ENCODE results near the gene NANOS3. TPM values are rescaled to one million over a fixed set of nuclear protein-coding genes. Genes with fewer than 3 reads are reported as not detected.

NANOS3 gene
- total RNA-seq, 2 donors from 2014 or later: 0.64 TPM; not detected in 1

- no peaks in the 10 kb centered on the region for H3K27me3 Mint-ChIP-seq (ENCODE audit: insufficient read depth)
- WGBS, 2 experiments (ENCODE audit: insufficient coverage in 1 of 2, insufficient read length in 1 of 2): 88 to 94% methylated on average over 13 to 16 of the region's 16 CpGs
Measured at GRCh38 chr19:13888281-13888680, 11.3 kb downstream of the NANOS3 start.

GRCh38 chr19:13890136-13890535 is 13.2 kb downstream of the NANOS3 start:
- Histone ChIP-seq H3K9ac (ENCODE audit: extremely low read depth, low read length, poor library complexity, severe bottlenecking) (no peak overlapping the region), H3K4me1 (ENCODE audit: control insufficient read depth, insufficient read depth, low read length) (no peaks in the 10 kb centered on the region), H3K27ac (ENCODE audit: low read depth, low read length) (no peak overlapping the region), H3K27me3 (ENCODE audit: control insufficient read depth, insufficient read depth, low read length, poor library complexity, severe bottlenecking) (no peaks in the 10 kb centered on the region), H3K36me3 (ENCODE audit: control insufficient read depth, insufficient read depth, low read length) (no peaks in the 10 kb centered on the region), H3K9me3 (ENCODE audit: control insufficient read depth, low read length) (no peaks in the 10 kb centered on the region), H3K4me3 (ENCODE audit: low read length) (no peak overlapping the region)
- WGBS, 2 experiments (ENCODE audit: insufficient coverage in 1 of 2, insufficient read length in 1 of 2): 94 to 95% methylated on average over 8 to 13 of the region's 13 CpGs
- Mint-ChIP-seq H3K27me3 (ENCODE audit: insufficient read depth) (no peaks in the 10 kb centered on the region), H3K4me3 (no peak overlapping the region), H3K27ac (no peak overlapping the region), H3K36me3 (ENCODE audit: low read depth) (peaks cover 2% of the 10 kb centered on the region), H3K4me1 (no peaks in the 10 kb centered on the region), H3K9me3 (no peaks in the 10 kb centered on the region)
- DNase-seq: no peak
- TF ChIP-seq CTCF (conservative IDR thresholded peaks at IDR 0.05): no peak

More at GRCh38 chr19:13888281-13888680, 11.3 kb downstream of the NANOS3 start:
- Histone ChIP-seq H3K27ac (ENCODE audit: low read depth, low read length) (no peak overlapping the region), H3K9ac (ENCODE audit: extremely low read depth, low read length, poor library complexity, severe bottlenecking) (no peak overlapping the region), H3K36me3 (ENCODE audit: control insufficient read depth, insufficient read depth, low read length) (no peaks in the 10 kb centered on the region), H3K4me1 (ENCODE audit: control insufficient read depth, insufficient read depth, low read length) (no peaks in the 10 kb centered on the region), H3K27me3 (ENCODE audit: control insufficient read depth, insufficient read depth, low read length, poor library complexity, severe bottlenecking) (no peaks in the 10 kb centered on the region), H3K4me3 (ENCODE audit: low read length) (no peak overlapping the region), H3K9me3 (ENCODE audit: control insufficient read depth, low read length) (no peaks in the 10 kb centered on the region)
- DNase-seq: no peak
- H3K4me3 Mint-ChIP-seq: no peak overlapping the region
- no peak for TF ChIP-seq CTCF (conservative IDR thresholded peaks at IDR 0.05)
- H3K36me3 Mint-ChIP-seq (ENCODE audit: low read depth): peaks cover 2% of the 10 kb centered on the region
- no peak overlapping the region for H3K27ac Mint-ChIP-seq
- H3K4me1 Mint-ChIP-seq: no peaks in the 10 kb centered on the region
- H3K9me3 Mint-ChIP-seq: no peaks in the 10 kb centered on the region

- Histone ChIP-seq H3K27me3 (ENCODE audit: control insufficient read depth, insufficient read depth, low read length, poor library complexity, severe bottlenecking) (no peaks in the 10 kb centered on the region), H3K9me3 (ENCODE audit: control insufficient read depth, low read length) (no peaks in the 10 kb centered on the region), H3K27ac (ENCODE audit: low read depth, low read length) (no peak overlapping the region), H3K4me1 (ENCODE audit: control insufficient read depth, insufficient read depth, low read length) (no peaks in the 10 kb centered on the region), H3K9ac (ENCODE audit: extremely low read depth, low read length, poor library complexity, severe bottlenecking) (no peak overlapping the region), H3K36me3 (ENCODE audit: control insufficient read depth, insufficient read depth, low read length) (no peaks in the 10 kb centered on the region), H3K4me3 (ENCODE audit: low read length) (no peak overlapping the region)
- peaks cover 2% of the 10 kb centered on the region for H3K36me3 Mint-ChIP-seq (ENCODE audit: low read depth)
- no peak overlapping the region for H3K4me3 Mint-ChIP-seq
- no peaks in the 10 kb centered on the region for H3K27me3 Mint-ChIP-seq (ENCODE audit: insufficient read depth)
- no peak for TF ChIP-seq CTCF (conservative IDR thresholded peaks at IDR 0.05)
- H3K4me1 Mint-ChIP-seq: no peaks in the 10 kb centered on the region
- H3K27ac Mint-ChIP-seq: peak overlapping the region; percentile 78
- DNase-seq: no peak
- H3K9me3 Mint-ChIP-seq: no peaks in the 10 kb centered on the region
- 87 to 88% methylated on average over 8 to 9 of the region's 9 CpGs for WGBS, 2 experiments (ENCODE audit: insufficient coverage in 1 of 2, insufficient read length in 1 of 2)
Measured at GRCh38 chr19:13892870-13893269, 15.9 kb downstream of the NANOS3 start.

Data from endodermal cell (in vitro differentiated cells).